ENCODE measurements around the gene RSPO3.

Gene RSPO3

DNA sequence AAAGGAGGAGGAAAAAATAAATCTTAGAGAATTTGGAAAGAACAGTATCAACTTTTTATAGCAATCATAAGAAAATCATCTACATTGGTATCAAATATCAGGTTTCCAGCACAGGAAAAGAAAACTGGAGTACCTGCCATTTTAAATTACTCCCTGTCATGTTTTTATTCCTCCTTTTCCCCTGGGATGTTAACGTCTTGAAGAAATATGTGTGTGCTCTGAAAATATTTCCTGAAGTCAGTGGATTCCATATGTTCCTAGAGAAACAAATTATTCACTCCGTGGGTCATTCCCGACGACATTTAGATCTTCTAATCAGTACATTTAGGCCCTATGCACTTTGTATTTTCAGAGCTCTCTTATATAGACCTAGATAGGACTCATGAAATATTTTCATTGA, 42.0 kb upstream of the RSPO3 start:
- Histone ChIP-seq H4K20me1 (ENCODE audit: control insufficient read depth, insufficient read depth, low read depth, low read length) (no peaks in the 10 kb centered on the region), H3K79me2 (ENCODE audit: control insufficient read depth, low read length) (no peaks in the 10 kb centered on the region), H3K27ac (ENCODE audit: low read depth, low read length) (no peak overlapping the region), H3K27me3 (ENCODE audit: control insufficient read depth, low read length) (no peaks in the 10 kb centered on the region), H3K4me2 (ENCODE audit: low read length) (no peak overlapping the region), H3K9me2 (replicated peaks; ENCODE audit: control insufficient read depth, low read length) (no peaks in the 10 kb centered on the region), H3K4me3 (ENCODE audit: low read length) (no peak overlapping the region), H3K36me3 (ENCODE audit: control insufficient read depth, low read length) (no peaks in the 10 kb centered on the region), H3K9me3 (ENCODE audit: control insufficient read depth, insufficient read depth, low read length) (no peaks in the 10 kb centered on the region), H3F3A (ENCODE audit: control insufficient read depth, insufficient read depth) (no peaks in the 10 kb centered on the region), H3K4me1 (ENCODE audit: control insufficient read depth, low read length) (no peaks in the 10 kb centered on the region)
- no peak for TF ChIP-seq EZH2phosphoT487 (IDR thresholded peaks at IDR 0.05; ENCODE audit: borderline replicate concordance, low read length)
- TF ChIP-seq, protein P1, sequence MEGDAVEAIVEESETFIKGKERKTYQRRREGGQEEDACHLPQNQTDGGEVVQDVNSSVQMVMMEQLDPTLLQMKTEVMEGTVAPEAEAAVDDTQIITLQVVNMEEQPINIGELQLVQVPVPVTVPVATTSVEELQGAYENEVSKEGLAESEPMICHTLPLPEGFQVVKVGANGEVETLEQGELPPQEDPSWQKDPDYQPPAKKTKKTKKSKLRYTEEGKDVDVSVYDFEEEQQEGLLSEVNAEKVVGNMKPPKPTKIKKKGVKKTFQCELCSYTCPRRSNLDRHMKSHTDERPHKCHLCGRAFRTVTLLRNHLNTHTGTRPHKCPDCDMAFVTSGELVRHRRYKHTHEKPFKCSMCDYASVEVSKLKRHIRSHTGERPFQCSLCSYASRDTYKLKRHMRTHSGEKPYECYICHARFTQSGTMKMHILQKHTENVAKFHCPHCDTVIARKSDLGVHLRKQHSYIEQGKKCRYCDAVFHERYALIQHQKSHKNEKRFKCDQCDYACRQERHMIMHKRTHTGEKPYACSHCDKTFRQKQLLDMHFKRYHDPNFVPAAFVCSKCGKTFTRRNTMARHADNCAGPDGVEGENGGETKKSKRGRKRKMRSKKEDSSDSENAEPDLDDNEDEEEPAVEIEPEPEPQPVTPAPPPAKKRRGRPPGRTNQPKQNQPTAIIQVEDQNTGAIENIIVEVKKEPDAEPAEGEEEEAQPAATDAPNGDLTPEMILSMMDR (IDR thresholded peaks at IDR 0.05; ENCODE audit: low read depth, low read length, poor library complexity, severe bottlenecking): no peak

DNA sequence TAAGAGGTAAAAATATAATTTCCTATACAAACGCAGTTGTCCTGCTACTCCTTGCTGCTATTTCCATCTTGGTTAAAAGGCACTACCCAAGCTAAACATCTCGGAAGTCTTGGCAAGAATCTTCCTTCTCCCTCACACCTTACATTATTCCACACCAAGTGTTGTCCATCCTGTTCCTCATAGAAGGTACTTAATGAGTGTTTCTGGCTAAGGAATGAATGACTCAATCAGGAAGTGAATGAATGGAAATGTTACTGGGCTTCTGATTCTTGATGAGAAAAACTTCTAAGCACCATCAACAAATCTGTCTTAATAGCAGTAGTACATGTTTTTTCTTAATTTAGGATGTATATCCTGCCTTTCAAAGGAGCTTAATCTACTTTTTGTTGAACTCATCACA, 40.6 kb upstream of the RSPO3 start:
- H3K79me2 ChIP-seq (ENCODE audit: control insufficient read depth, low read length): no peaks in the 10 kb centered on the region
- no peak overlapping the region for H3K4me3 ChIP-seq (ENCODE audit: low read length)
- H3F3A ChIP-seq (ENCODE audit: control insufficient read depth, insufficient read depth): no peaks in the 10 kb centered on the region
- H3K27me3 ChIP-seq (ENCODE audit: control insufficient read depth, low read length): no peaks in the 10 kb centered on the region
- H3K9me2 ChIP-seq (replicated peaks; ENCODE audit: control insufficient read depth, low read length): no peaks in the 10 kb centered on the region
- H3K27ac ChIP-seq (ENCODE audit: low read depth, low read length): no peak overlapping the region
- H3K9me3 ChIP-seq (ENCODE audit: control insufficient read depth, insufficient read depth, low read length): no peaks in the 10 kb centered on the region
- TF ChIP-seq, protein P1 (IDR thresholded peaks at IDR 0.05; ENCODE audit: low read depth, low read length, poor library complexity, severe bottlenecking): no peak
- no peak for TF ChIP-seq EZH2phosphoT487 (IDR thresholded peaks at IDR 0.05; ENCODE audit: borderline replicate concordance, low read length)
- H3K36me3 ChIP-seq (ENCODE audit: control insufficient read depth, low read length): no peaks in the 10 kb centered on the region
- no peaks in the 10 kb centered on the region for H4K20me1 ChIP-seq (ENCODE audit: control insufficient read depth, insufficient read depth, low read depth, low read length)
- H3K4me2 ChIP-seq (ENCODE audit: low read length): no peak overlapping the region
- no peaks in the 10 kb centered on the region for H3K4me1 ChIP-seq (ENCODE audit: control insufficient read depth, low read length)

DNA sequence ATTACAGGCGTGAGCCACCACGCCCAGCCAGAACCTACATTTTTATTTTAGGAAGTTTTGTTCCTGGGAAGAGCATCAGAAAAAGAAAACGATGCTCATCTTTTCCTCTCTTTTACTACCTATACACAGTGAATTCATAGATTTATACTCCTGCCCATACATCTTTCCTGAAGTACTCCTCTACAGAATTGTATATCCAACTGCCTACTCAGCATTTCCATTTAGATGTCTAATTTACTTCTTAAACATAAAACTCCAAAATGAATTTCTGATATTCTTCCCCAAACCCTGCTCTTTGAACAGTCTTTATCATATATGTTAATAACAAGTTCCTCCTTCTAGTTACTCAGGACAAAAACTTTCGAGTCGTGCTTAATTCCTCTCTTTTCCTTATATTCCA, 39.8 kb upstream of the RSPO3 start:
- no peaks in the 10 kb centered on the region for H3K79me2 ChIP-seq (ENCODE audit: control insufficient read depth, low read length)
- no peaks in the 10 kb centered on the region for H3K9me3 ChIP-seq (ENCODE audit: control insufficient read depth, insufficient read depth, low read length)
- no peaks in the 10 kb centered on the region for H3K27me3 ChIP-seq (ENCODE audit: control insufficient read depth, low read length)
- no peaks in the 10 kb centered on the region for H3K4me1 ChIP-seq (ENCODE audit: control insufficient read depth, low read length)
- no peaks in the 10 kb centered on the region for H4K20me1 ChIP-seq (ENCODE audit: control insufficient read depth, insufficient read depth, low read depth, low read length)
- no peaks in the 10 kb centered on the region for H3K36me3 ChIP-seq (ENCODE audit: control insufficient read depth, low read length)
- no peaks in the 10 kb centered on the region for H3K9me2 ChIP-seq (replicated peaks; ENCODE audit: control insufficient read depth, low read length)
- no peak overlapping the region for H3K4me3 ChIP-seq (ENCODE audit: low read length)
- TF ChIP-seq EZH2phosphoT487 (IDR thresholded peaks at IDR 0.05; ENCODE audit: borderline replicate concordance, low read length): no peak
- TF ChIP-seq, protein P1 (IDR thresholded peaks at IDR 0.05; ENCODE audit: low read depth, low read length, poor library complexity, severe bottlenecking): no peak
- no peak overlapping the region for H3K27ac ChIP-seq (ENCODE audit: low read depth, low read length)
- H3K4me2 ChIP-seq (ENCODE audit: low read length): no peak overlapping the region
- H3F3A ChIP-seq (ENCODE audit: control insufficient read depth, insufficient read depth): no peaks in the 10 kb centered on the region

DNA sequence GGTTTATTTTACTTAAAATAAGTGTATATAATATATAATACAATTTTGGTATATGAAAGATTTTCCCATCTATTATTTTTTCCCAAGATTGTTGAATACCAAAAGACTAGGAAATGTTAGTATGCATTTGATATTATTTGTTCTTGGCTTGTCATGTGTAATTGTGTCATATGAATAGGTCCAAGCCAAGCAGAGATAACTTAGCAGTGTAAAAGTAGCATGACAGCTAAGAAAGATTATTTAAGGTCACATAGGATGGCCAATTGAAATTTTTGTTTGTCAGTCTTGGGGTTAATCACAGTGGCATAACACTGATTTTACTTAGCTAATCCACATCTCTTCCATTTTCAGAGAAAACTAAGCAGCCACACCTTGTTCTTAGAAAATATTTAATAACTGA, 38.8 kb upstream of the RSPO3 start:
- no peaks in the 10 kb centered on the region for H3F3A ChIP-seq (ENCODE audit: control insufficient read depth, insufficient read depth)
- H3K79me2 ChIP-seq (ENCODE audit: control insufficient read depth, low read length): no peaks in the 10 kb centered on the region
- no peaks in the 10 kb centered on the region for H3K9me2 ChIP-seq (replicated peaks; ENCODE audit: control insufficient read depth, low read length)
- H3K4me3 ChIP-seq (ENCODE audit: low read length): no peak overlapping the region
- no peaks in the 10 kb centered on the region for H3K27me3 ChIP-seq (ENCODE audit: control insufficient read depth, low read length)
- no peak for TF ChIP-seq EZH2phosphoT487 (IDR thresholded peaks at IDR 0.05; ENCODE audit: borderline replicate concordance, low read length)
- TF ChIP-seq, protein P1 (IDR thresholded peaks at IDR 0.05; ENCODE audit: low read depth, low read length, poor library complexity, severe bottlenecking): no peak
- H3K4me1 ChIP-seq (ENCODE audit: control insufficient read depth, low read length): no peaks in the 10 kb centered on the region
- no peaks in the 10 kb centered on the region for H3K9me3 ChIP-seq (ENCODE audit: control insufficient read depth, insufficient read depth, low read length)
- no peak overlapping the region for H3K4me2 ChIP-seq (ENCODE audit: low read length)
- no peak overlapping the region for H3K27ac ChIP-seq (ENCODE audit: low read depth, low read length)
- H4K20me1 ChIP-seq (ENCODE audit: control insufficient read depth, insufficient read depth, low read depth, low read length): no peaks in the 10 kb centered on the region
- no peaks in the 10 kb centered on the region for H3K36me3 ChIP-seq (ENCODE audit: control insufficient read depth, low read length)

Measured in DOHH2 (cell line).